ENCODE data around the gene DSCAM.

The DSCAM gene

GRCh38 chr21:40191616-40192015 lies 655.3 kb downstream of the DSCAM start:
- no peak for TF ChIP-seq CTCF (IDR thresholded peaks at IDR 0.05; ENCODE audit: insufficient read depth, low read length, poor library complexity, severe bottlenecking)
- TF ChIP-seq EZH2phosphoT487 (conservative IDR thresholded peaks at IDR 0.05; ENCODE audit: low read length): no peak
- Histone ChIP-seq H3K9me2 (replicated peaks; ENCODE audit: insufficient read depth, low read length) (no peaks in the 10 kb centered on the region), H3F3A (ENCODE audit: insufficient read depth) (no peaks in the 10 kb centered on the region), H2AFZ (ENCODE audit: low read depth, low read length, severe bottlenecking) (no peak overlapping the region), H3K9ac (ENCODE audit: low read length) (no peak overlapping the region), H3K27me3 (ENCODE audit: low read length) (no peaks in the 10 kb centered on the region), H3K36me3 (ENCODE audit: low read length) (no peaks in the 10 kb centered on the region), H3K27ac (ENCODE audit: low read depth, low read length) (no peak overlapping the region), H3K9me3 (ENCODE audit: insufficient read depth, low read length) (no peaks in the 10 kb centered on the region), H3K4me3 (ENCODE audit: insufficient read depth, low read length, poor library complexity, severe bottlenecking) (no peak overlapping the region), H3K4me2 (ENCODE audit: low read depth, low read length, poor library complexity, severe bottlenecking) (no peak overlapping the region), H4K20me1 (ENCODE audit: low read depth, low read length) (no peaks in the 10 kb centered on the region), H3K79me2 (ENCODE audit: insufficient read depth, low read length) (no peaks in the 10 kb centered on the region)

GRCh38 chr21:40191196-40191595 lies 655.8 kb downstream of the DSCAM start:
- Histone ChIP-seq H3K9ac (ENCODE audit: low read length) (no peak overlapping the region), H3K36me3 (ENCODE audit: low read length) (no peaks in the 10 kb centered on the region), H4K20me1 (ENCODE audit: low read depth, low read length) (no peaks in the 10 kb centered on the region), H3K79me2 (ENCODE audit: insufficient read depth, low read length) (no peaks in the 10 kb centered on the region), H3K27me3 (ENCODE audit: low read length) (no peaks in the 10 kb centered on the region), H3K9me2 (replicated peaks; ENCODE audit: insufficient read depth, low read length) (no peaks in the 10 kb centered on the region), H3K27ac (ENCODE audit: low read depth, low read length) (no peak overlapping the region), H2AFZ (ENCODE audit: low read depth, low read length, severe bottlenecking) (no peak overlapping the region), H3K4me3 (ENCODE audit: insufficient read depth, low read length, poor library complexity, severe bottlenecking) (no peak overlapping the region), H3F3A (ENCODE audit: insufficient read depth) (no peaks in the 10 kb centered on the region), H3K9me3 (ENCODE audit: insufficient read depth, low read length) (no peaks in the 10 kb centered on the region), H3K4me2 (ENCODE audit: low read depth, low read length, poor library complexity, severe bottlenecking) (no peak overlapping the region)
- TF ChIP-seq EZH2phosphoT487 (conservative IDR thresholded peaks at IDR 0.05; ENCODE audit: low read length) (no peak), CTCF (IDR thresholded peaks at IDR 0.05; ENCODE audit: insufficient read depth, low read length, poor library complexity, severe bottlenecking) (no peak)

GRCh38 chr21:40187946-40188654 lies 658.9 kb downstream of the DSCAM start:
- Histone ChIP-seq H3K79me2 (ENCODE audit: insufficient read depth, low read length) (no peaks in the 10 kb centered on the region), H2AFZ (ENCODE audit: low read depth, low read length, severe bottlenecking) (no peak overlapping the region), H3K9me2 (replicated peaks; ENCODE audit: insufficient read depth, low read length) (no peaks in the 10 kb centered on the region), H3K4me3 (ENCODE audit: insufficient read depth, low read length, poor library complexity, severe bottlenecking) (no peak overlapping the region), H3K36me3 (ENCODE audit: low read length) (no peaks in the 10 kb centered on the region), H3K9me3 (ENCODE audit: insufficient read depth, low read length) (no peaks in the 10 kb centered on the region), H3F3A (ENCODE audit: insufficient read depth) (no peaks in the 10 kb centered on the region), H3K9ac (ENCODE audit: low read length) (no peak overlapping the region), H3K27ac (ENCODE audit: low read depth, low read length) (no peak overlapping the region), H3K27me3 (ENCODE audit: low read length) (no peaks in the 10 kb centered on the region), H3K4me2 (ENCODE audit: low read depth, low read length, poor library complexity, severe bottlenecking) (no peak overlapping the region), H4K20me1 (ENCODE audit: low read depth, low read length) (no peaks in the 10 kb centered on the region)
- no peak for TF ChIP-seq CTCF (IDR thresholded peaks at IDR 0.05; ENCODE audit: insufficient read depth, low read length, poor library complexity, severe bottlenecking)
- no peak for TF ChIP-seq EZH2phosphoT487 (conservative IDR thresholded peaks at IDR 0.05; ENCODE audit: low read length)

Data from SU-DHL-6 (cell line).